Testis (tissue), 3 donors: ENCODE data around the gene CELF2. TPM values are rescaled to one million over a fixed set of nuclear protein-coding genes. Genes with fewer than 3 reads are reported as not detected.

ENCODE experiments used
- DNase-seq: peaks from one replicate; pipeline ENCODE4 v3.0.0-alpha.2; 2019
- H3K27ac ChIP-seq, 2 donors: fragments of 200-600 bp; sonication (generic); one replicate each; pipeline ENCODE4 v1.5.1; 2019
- H3K27me3 ChIP-seq: fragments of 200-600 bp; sonication (generic); one replicate; pipeline ENCODE4 v1.5.1; 2019
- H3K36me3 ChIP-seq: fragments of 200-600 bp; sonication (generic); one replicate; pipeline ENCODE4 v1.5.1; 2017; ENCODE audit warnings: low read depth; ENCODE audit errors: missing control alignments
- H3K4me1 ChIP-seq: fragments of 200-600 bp; sonication (generic); one replicate; pipeline ENCODE4 v1.5.1; 2019
- H3K4me3 ChIP-seq, 2 donors: fragments of 200-600 bp; sonication (generic); one replicate each; pipeline ENCODE4 v1.5.1; 2017 to 2019
- H3K9me3 ChIP-seq: fragments of 200-600 bp; sonication (generic); one replicate; pipeline ENCODE4 v1.5.1; 2017
- POLR2A ChIP-seq: fragments of 450-650 bp; IDR thresholded peaks from one replicate; pipeline ENCODE4 v1.6.1; 2017; ENCODE audit warnings: antibody characterized with exemption, mild to moderate bottlenecking, moderate library complexity
- WGBS, 2 donors: methylation state at CpG; one replicate each; pipeline ENCODE4 v1.1.5; 2018; 5-methylcytosine and 5-hydroxymethylcytosine counted together
- intact Hi-C: fragments of 100-400 bp; cut with DNase I; formaldehyde crosslinking; loops from one replicate; pipeline ENCODE4 v1.15.1; 2023; ENCODE audit warnings: low total_unique reads
- polyA plus RNA-seq: library from polyadenylated mRNA; stranded (reverse); fragments of 350-450 nt; fragmentation: Illumina TruSeq; extraction: RNeasy Lipid Tissue Mini Kit (QIAGEN cat#74804); gene quantifications from one replicate; pipeline ENCODE4 v1.2.3, GENCODE V29; 2014; ENCODE audit warnings: low read depth, low replicate concordance; ENCODE audit not compliant: insufficient read depth
- total RNA-seq, 2 donors: library from RNA; depleted of rRNA; stranded (reverse); fragments of >200 nt; gene quantifications; one replicate each; pipeline ENCODE4 v1.2.3, GENCODE V29; 2016
- TF ChIP-seq, protein P1 (sequence below), 3 experiments: fragments of 450-650 bp in 2 of 3; fragments of 200-600 bp in 1 of 3; sonication (generic) in 1 of 3; IDR thresholded peaks; one replicate each; pipeline ENCODE4 v1.5.1; 2016 to 2019; ENCODE audit warnings: antibody characterized with exemption in 3 of 3, mild to moderate bottlenecking in 2 of 3, moderate library complexity in 1 of 3

The CELF2 gene
- total and polyA plus RNA-seq, 3 donors from 2014 or later = 17.5 to 41.6 (median 27.8) TPM

GRCh38 chr10:11245095-11245479 is 227.4 kb downstream of the CELF2 start:
- TF ChIP-seq, protein P1, sequence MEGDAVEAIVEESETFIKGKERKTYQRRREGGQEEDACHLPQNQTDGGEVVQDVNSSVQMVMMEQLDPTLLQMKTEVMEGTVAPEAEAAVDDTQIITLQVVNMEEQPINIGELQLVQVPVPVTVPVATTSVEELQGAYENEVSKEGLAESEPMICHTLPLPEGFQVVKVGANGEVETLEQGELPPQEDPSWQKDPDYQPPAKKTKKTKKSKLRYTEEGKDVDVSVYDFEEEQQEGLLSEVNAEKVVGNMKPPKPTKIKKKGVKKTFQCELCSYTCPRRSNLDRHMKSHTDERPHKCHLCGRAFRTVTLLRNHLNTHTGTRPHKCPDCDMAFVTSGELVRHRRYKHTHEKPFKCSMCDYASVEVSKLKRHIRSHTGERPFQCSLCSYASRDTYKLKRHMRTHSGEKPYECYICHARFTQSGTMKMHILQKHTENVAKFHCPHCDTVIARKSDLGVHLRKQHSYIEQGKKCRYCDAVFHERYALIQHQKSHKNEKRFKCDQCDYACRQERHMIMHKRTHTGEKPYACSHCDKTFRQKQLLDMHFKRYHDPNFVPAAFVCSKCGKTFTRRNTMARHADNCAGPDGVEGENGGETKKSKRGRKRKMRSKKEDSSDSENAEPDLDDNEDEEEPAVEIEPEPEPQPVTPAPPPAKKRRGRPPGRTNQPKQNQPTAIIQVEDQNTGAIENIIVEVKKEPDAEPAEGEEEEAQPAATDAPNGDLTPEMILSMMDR (IDR thresholded peaks at IDR 0.05) = no peak
- no peak for TF ChIP-seq POLR2A

GRCh38 chr10:11245510-11245909 is 227.8 kb downstream of the CELF2 start:
- no peak overlapping the region for H3K4me3 ChIP-seq
- TF ChIP-seq, protein P1 (IDR thresholded peaks at IDR 0.05) = no peak
- TF ChIP-seq POLR2A = no peak
- 90 to 93% methylated on average over 8 of the region's 8 CpGs for WGBS, 2 donors
- no peak overlapping the region for H3K27ac ChIP-seq
- intact Hi-C loops = no loop called here
- no peaks in the 10 kb centered on the region for H3K9me3 ChIP-seq
- H3K4me1 ChIP-seq = no peaks in the 10 kb centered on the region
- no peaks in the 10 kb centered on the region for H3K36me3 ChIP-seq
- DNase-seq = no peak
- no peaks in the 10 kb centered on the region for H3K27me3 ChIP-seq

More at GRCh38 chr10:11245095-11245479, 227.4 kb downstream of the CELF2 start:
- H3K36me3 ChIP-seq = no peaks in the 10 kb centered on the region
- no peak for DNase-seq
- no peaks in the 10 kb centered on the region for H3K4me1 ChIP-seq
- WGBS, 2 donors = 92 to 93% methylated on average over 2 of the region's 2 CpGs
- H3K9me3 ChIP-seq = no peaks in the 10 kb centered on the region
- H3K4me3 ChIP-seq = no peak overlapping the region
- intact Hi-C loops = no loop called here
- H3K27me3 ChIP-seq = no peaks in the 10 kb centered on the region
- H3K27ac ChIP-seq = no peak overlapping the region

DNA sequence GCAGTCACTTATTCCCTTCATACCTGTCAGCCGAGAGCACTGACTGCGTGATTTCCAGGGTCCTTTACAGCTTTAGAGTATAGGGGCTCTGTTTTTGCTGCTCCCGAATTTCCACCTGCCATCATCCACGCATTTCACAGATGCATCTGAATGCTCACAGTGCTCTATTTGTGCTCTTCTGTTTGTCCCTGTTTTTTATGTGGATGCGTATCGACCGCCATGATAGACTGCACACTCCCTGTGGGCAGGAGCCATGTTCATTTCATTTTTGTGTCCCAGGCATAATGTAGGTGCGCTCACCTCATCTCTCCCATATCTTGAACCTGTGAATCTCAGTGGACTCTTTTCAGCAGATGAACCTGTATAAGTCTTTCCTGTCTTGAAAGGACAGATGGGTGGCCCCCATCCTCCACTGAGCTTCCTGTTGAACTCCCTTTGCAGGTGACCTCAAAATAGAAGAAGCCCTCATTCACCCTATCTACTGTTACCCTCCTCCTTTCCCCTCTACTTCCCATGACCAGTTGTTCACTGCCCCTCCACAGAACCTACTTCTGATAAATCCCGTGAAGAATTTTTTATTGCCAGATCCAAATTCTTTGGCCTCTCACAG is 228.4 kb downstream of the CELF2 start:
- intact Hi-C loops = no loop called here
- no peak for TF ChIP-seq POLR2A
- TF ChIP-seq, protein P1 (IDR thresholded peaks at IDR 0.05) = no peak
- H3K4me1 ChIP-seq = no peaks in the 10 kb centered on the region
- no peak for DNase-seq
- H3K4me3 ChIP-seq = no peak overlapping the region
- no peaks in the 10 kb centered on the region for H3K36me3 ChIP-seq
- H3K27ac ChIP-seq = no peak overlapping the region
- WGBS, 2 donors = 88 to 93% methylated on average over 9 of the region's 9 CpGs
- H3K9me3 ChIP-seq = no peaks in the 10 kb centered on the region
- H3K27me3 ChIP-seq = no peaks in the 10 kb centered on the region

- TF ChIP-seq, protein P1 (IDR thresholded peaks at IDR 0.05) = no peak
- TF ChIP-seq POLR2A = no peak
- no peak for DNase-seq
- Histone ChIP-seq H3K36me3 (no peaks in the 10 kb centered on the region), H3K4me3 (no peak overlapping the region), H3K9me3 (no peaks in the 10 kb centered on the region), H3K27ac (no peak overlapping the region), H3K4me1 (no peaks in the 10 kb centered on the region), H3K27me3 (no peaks in the 10 kb centered on the region)
- intact Hi-C loops = no loop called here
- 90 to 91% methylated on average over 24 of the region's 24 CpGs for WGBS, 2 donors
These were observed 229.2 kb downstream of the CELF2 start for GRCh38 chr10:11246752-11247467.
